ENCODE measurements around the gene MEIOSIN.

- TF ChIP-seq EP300 (IDR thresholded peaks at IDR 0.05) = no peak
- no peak for TF ChIP-seq POLR2A (IDR thresholded peaks at IDR 0.05)
- TF ChIP-seq, protein P1, sequence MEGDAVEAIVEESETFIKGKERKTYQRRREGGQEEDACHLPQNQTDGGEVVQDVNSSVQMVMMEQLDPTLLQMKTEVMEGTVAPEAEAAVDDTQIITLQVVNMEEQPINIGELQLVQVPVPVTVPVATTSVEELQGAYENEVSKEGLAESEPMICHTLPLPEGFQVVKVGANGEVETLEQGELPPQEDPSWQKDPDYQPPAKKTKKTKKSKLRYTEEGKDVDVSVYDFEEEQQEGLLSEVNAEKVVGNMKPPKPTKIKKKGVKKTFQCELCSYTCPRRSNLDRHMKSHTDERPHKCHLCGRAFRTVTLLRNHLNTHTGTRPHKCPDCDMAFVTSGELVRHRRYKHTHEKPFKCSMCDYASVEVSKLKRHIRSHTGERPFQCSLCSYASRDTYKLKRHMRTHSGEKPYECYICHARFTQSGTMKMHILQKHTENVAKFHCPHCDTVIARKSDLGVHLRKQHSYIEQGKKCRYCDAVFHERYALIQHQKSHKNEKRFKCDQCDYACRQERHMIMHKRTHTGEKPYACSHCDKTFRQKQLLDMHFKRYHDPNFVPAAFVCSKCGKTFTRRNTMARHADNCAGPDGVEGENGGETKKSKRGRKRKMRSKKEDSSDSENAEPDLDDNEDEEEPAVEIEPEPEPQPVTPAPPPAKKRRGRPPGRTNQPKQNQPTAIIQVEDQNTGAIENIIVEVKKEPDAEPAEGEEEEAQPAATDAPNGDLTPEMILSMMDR (IDR thresholded peaks at IDR 0.05) = no peak
These were observed 47.4 kb downstream of the MEIOSIN start for GRCh38 chr19:45780448-45781213.
